DND-41 (cell line): ENCODE data around the gene PHGDH.

Experiments used
- ATAC-seq: fragments of 200-7000 bp; cut with Tn5 transposase; 3 replicates; pipeline ENCODE4 v1.9.1; 2021; ENCODE audit warnings: low read depth; ENCODE audit not compliant: insufficient read depth
- DNase-seq: peaks from one replicate; pipeline ENCODE4 v3.0.0-alpha.2; 2020
- H2AFZ ChIP-seq: 2 replicates; pipeline ENCODE4 v1.6.0; 2012; ENCODE audit warnings: low read depth, low read length
- H3K27ac ChIP-seq: 2 replicates; pipeline ENCODE4 v1.5.1; 2012; ENCODE audit warnings: low read length, inconsistent platforms
- H3K27me3 ChIP-seq: fragments of 200-600 bp; sonication (generic); 2 replicates; pipeline ENCODE4 v1.6.0; 2012; ENCODE audit warnings: low read length, mild to moderate bottlenecking, inconsistent platforms; ENCODE audit not compliant: insufficient read depth, poor library complexity
- H3K36me3 ChIP-seq: 2 replicates; pipeline ENCODE4 v1.5.1; 2012; ENCODE audit warnings: low read length, inconsistent platforms; ENCODE audit not compliant: insufficient read depth
- H3K4me1 ChIP-seq: 2 replicates; pipeline ENCODE4 v1.5.1; 2012; ENCODE audit warnings: mild to moderate bottlenecking, low read length; ENCODE audit not compliant: insufficient read depth
- H3K4me2 ChIP-seq: 2 replicates; pipeline ENCODE4 v1.6.0; 2012; ENCODE audit warnings: mild to moderate bottlenecking, moderate library complexity, low read length, inconsistent platforms; ENCODE audit not compliant: insufficient read depth
- H3K4me3 ChIP-seq, 2 experiments: fragments of 200-600 bp in 1 of 2; shearing (Covaris generic) in 1 of 2; 2 replicates each; pipeline ENCODE4 v1.5.1; 2012 to 2016; ENCODE audit warnings: inconsistent platforms in 2 of 2, low read length in 2 of 2, mild to moderate bottlenecking in 2 of 2, low read depth in 1 of 2, moderate library complexity in 1 of 2
- H3K79me2 ChIP-seq: 2 replicates; pipeline ENCODE4 v1.6.0; 2012; ENCODE audit warnings: low read length, inconsistent platforms; ENCODE audit not compliant: insufficient read depth
- H3K9ac ChIP-seq: 2 replicates; pipeline ENCODE4 v1.6.0; 2012; ENCODE audit warnings: low read depth, mild to moderate bottlenecking, inconsistent platforms, low read length, moderate library complexity
- H3K9me3 ChIP-seq: 2 replicates; pipeline ENCODE4 v1.5.1; 2012; ENCODE audit warnings: low read length, moderate library complexity, mild to moderate bottlenecking, inconsistent platforms; ENCODE audit not compliant: insufficient read depth, severe bottlenecking
- H4K20me1 ChIP-seq: 2 replicates; pipeline ENCODE4 v1.6.0; 2012; ENCODE audit warnings: low read length; ENCODE audit not compliant: insufficient read depth
- CTCF ChIP-seq: IDR thresholded peaks from 2 replicates; pipeline ENCODE4 v1.5.1; 2012; ENCODE audit warnings: borderline replicate concordance, low read length, moderate library complexity, mild to moderate bottlenecking; ENCODE audit not compliant: poor library complexity, severe bottlenecking; ENCODE audit errors: extremely low read depth
- EZH2 ChIP-seq: IDR thresholded peaks from 3 replicates; pipeline ENCODE4 v1.6.1; 2012; ENCODE audit warnings: borderline replicate concordance, low read depth, mild to moderate bottlenecking, moderate library complexity, low read length, inconsistent platforms; ENCODE audit not compliant: severe bottlenecking

PHGDH gene

GRCh38 chr1:119743308-119743707, 31.6 kb downstream of the PHGDH start:
- no peak for ATAC-seq
- H3K4me1 ChIP-seq: no peaks in the 10 kb centered on the region
- H4K20me1 ChIP-seq: peaks cover 41% of the 10 kb centered on the region
- no peak overlapping the region for H3K9ac ChIP-seq
- no peak for DNase-seq
- H3K27ac ChIP-seq: no peak overlapping the region
- H3K27me3 ChIP-seq: no peaks in the 10 kb centered on the region
- no peak overlapping the region for H3K4me2 ChIP-seq
- peaks cover 63% of the 10 kb centered on the region for H3K36me3 ChIP-seq
- H3K79me2 ChIP-seq: no peaks in the 10 kb centered on the region
- no peak overlapping the region for H3K4me3 ChIP-seq
- no peak overlapping the region for H2AFZ ChIP-seq
- no peaks in the 10 kb centered on the region for H3K9me3 ChIP-seq
- TF ChIP-seq CTCF (no peak), EZH2 (no peak)

- TF ChIP-seq CTCF: peak; percentile 88
- no peak for TF ChIP-seq EZH2
- ATAC-seq: peak; percentile 80
These were observed 32.3 kb downstream of the PHGDH start for GRCh38 chr1:119743776-119744597.

GRCh38 chr1:119744598-119744942, 32.8 kb downstream of the PHGDH start:
- Histone ChIP-seq H3K36me3 (peaks cover 51% of the 10 kb centered on the region), H2AFZ (no peak overlapping the region), H3K4me1 (no peaks in the 10 kb centered on the region), H3K4me3 (no peak overlapping the region), H3K9ac (no peak overlapping the region), H4K20me1 (peaks cover 41% of the 10 kb centered on the region), H3K4me2 (no peak overlapping the region), H3K79me2 (no peaks in the 10 kb centered on the region), H3K27ac (no peak overlapping the region), H3K27me3 (no peaks in the 10 kb centered on the region), H3K9me3 (no peaks in the 10 kb centered on the region)
- ATAC-seq (no peak), DNase-seq (no peak)
- TF ChIP-seq EZH2 (no peak), CTCF (no peak)

More at GRCh38 chr1:119743776-119744597, 32.3 kb downstream of the PHGDH start:
- H3K4me3 ChIP-seq: no peak overlapping the region
- no peaks in the 10 kb centered on the region for H3K4me1 ChIP-seq
- H3K36me3 ChIP-seq: peaks cover 56% of the 10 kb centered on the region
- no peaks in the 10 kb centered on the region for H3K79me2 ChIP-seq
- no peak overlapping the region for H3K4me2 ChIP-seq
- peaks cover 41% of the 10 kb centered on the region for H4K20me1 ChIP-seq
- no peaks in the 10 kb centered on the region for H3K27me3 ChIP-seq
- no peaks in the 10 kb centered on the region for H3K9me3 ChIP-seq
- H3K9ac ChIP-seq: no peak overlapping the region
- peak; percentile 62 for DNase-seq
- H2AFZ ChIP-seq: no peak overlapping the region
- no peak overlapping the region for H3K27ac ChIP-seq

- peaks cover 39% of the 10 kb centered on the region for H4K20me1 ChIP-seq
- H3K9ac ChIP-seq: no peak overlapping the region
- H3K79me2 ChIP-seq: no peaks in the 10 kb centered on the region
- ATAC-seq (no peak), DNase-seq (no peak)
- TF ChIP-seq CTCF (no peak), EZH2 (no peak)
- H3K9me3 ChIP-seq: no peaks in the 10 kb centered on the region
- no peak overlapping the region for H3K4me3 ChIP-seq
- H3K4me1 ChIP-seq: no peaks in the 10 kb centered on the region
- no peak overlapping the region for H3K27ac ChIP-seq
- H2AFZ ChIP-seq: no peak overlapping the region
- no peaks in the 10 kb centered on the region for H3K27me3 ChIP-seq
- H3K36me3 ChIP-seq: peaks cover 46% of the 10 kb centered on the region
- H3K4me2 ChIP-seq: no peak overlapping the region
These were observed 33.3 kb downstream of the PHGDH start for GRCh38 chr1:119745034-119745433.
